GM23248 (cell line): ENCODE results near the gene TRPM2.

ENCODE experiments used
- EZH2 ChIP-seq: fragments of 200-600 bp; sonication (generic); IDR thresholded peaks from 2 replicates; pipeline ENCODE4 v1.6.1; 2018; ENCODE audit warnings: antibody characterized with exemption, mild to moderate bottlenecking; ENCODE audit not compliant: insufficient read depth, poor library complexity, severe bottlenecking
- EZH2phosphoT487 ChIP-seq: fragments of 200-600 bp; sonication (generic); IDR thresholded peaks from 2 replicates; pipeline ENCODE4 v1.6.1; 2018; ENCODE audit warnings: antibody characterized with exemption, moderate library complexity, mild to moderate bottlenecking, low read depth; ENCODE audit not compliant: insufficient read depth

DNA sequence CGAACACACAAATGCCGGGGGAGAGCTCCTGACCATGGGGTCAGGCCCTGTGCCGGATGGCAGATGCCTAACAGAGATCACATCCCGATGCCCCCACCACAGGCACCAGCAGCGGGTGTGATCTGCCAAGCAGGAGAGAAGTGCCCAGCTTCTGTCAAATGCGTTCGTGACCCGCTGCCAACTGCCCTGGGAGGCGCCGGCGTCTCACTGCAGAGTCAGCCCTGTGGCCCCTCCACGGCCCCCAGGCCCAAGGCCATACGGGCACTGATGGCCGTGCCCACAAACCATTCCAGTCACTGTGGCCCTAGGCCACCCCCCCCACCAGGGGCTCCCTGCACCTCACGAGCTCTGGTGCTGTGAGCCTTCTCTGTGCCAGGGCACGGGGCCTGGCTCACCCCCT is 22.2 kb upstream of the TRPM2 start:
- TF ChIP-seq EZH2phosphoT487 = no peak
- TF ChIP-seq EZH2 = no peak
